ENCODE measurements around the gene DENND10. TPM values are rescaled to one million over a fixed set of nuclear protein-coding genes. Genes with fewer than 3 reads are reported as not detected.

Gene DENND10
- total RNA-seq, 3 donors from 2014 or later = 33.8 to 55.0 (median 37.3) TPM

GRCh38 chr10:119138346-119139306, 34.7 kb downstream of the DENND10 start:
- DNase-seq (ENCODE audit: low spot score in 2 of 2) = no peak
- peak overlapping the region in 1 of 2 donors; percentile 7 for H3K27ac ChIP-seq
- H3K4me3 ChIP-seq = no peak overlapping the region
- H3K36me3 ChIP-seq = no peaks in the 10 kb centered on the region
- H3K9me3 ChIP-seq = no peaks in the 10 kb centered on the region
- H3K27me3 ChIP-seq = no peaks in the 10 kb centered on the region
- no peak for TF ChIP-seq POLR2AphosphoS5 (IDR thresholded peaks at IDR 0.05)
- TF ChIP-seq POLR2A (IDR thresholded peaks at IDR 0.05) = no peak
- no peaks in the 10 kb centered on the region for H3K4me1 ChIP-seq
- intact Hi-C loops (cut with DNase I; ENCODE audit: low total_unique reads) = no loop called here

DNA sequence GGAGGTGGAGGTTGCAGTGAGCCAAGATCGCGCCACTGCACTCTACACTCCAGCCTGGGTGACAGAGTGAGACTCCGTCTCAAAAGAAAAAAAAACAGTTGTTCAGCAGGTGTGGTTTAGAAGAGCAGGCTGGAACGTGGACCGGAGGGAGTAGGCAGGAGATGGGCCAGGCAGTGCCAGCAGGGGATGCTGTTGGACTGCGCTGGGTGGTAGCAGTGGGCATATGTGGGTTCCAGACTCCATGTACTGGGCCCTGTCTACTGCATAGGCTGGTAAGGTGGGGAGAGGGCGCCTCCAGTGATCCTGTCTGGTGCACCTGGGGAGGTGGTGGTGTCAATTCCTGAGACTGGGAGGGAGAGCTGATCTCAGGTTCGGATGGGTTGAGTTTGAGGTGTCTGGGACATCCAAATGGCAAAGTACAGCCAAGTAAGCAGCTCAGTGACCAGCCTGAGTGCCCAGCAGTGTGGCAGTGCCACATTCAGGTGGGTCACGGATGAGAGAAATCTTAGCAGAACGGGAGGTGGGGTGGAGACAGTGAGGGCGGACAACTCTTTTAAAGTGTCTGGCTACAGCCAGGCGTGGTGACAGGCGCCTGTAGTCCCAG, 35.7 kb downstream of the DENND10 start:
- Histone ChIP-seq H3K9me3 (no peaks in the 10 kb centered on the region), H3K27ac (no peak overlapping the region), H3K27me3 (no peaks in the 10 kb centered on the region), H3K36me3 (no peaks in the 10 kb centered on the region), H3K4me1 (no peaks in the 10 kb centered on the region), H3K4me3 (no peak overlapping the region)
- intact Hi-C loops (cut with DNase I; ENCODE audit: low total_unique reads) = no loop called here
- TF ChIP-seq, protein P1, sequence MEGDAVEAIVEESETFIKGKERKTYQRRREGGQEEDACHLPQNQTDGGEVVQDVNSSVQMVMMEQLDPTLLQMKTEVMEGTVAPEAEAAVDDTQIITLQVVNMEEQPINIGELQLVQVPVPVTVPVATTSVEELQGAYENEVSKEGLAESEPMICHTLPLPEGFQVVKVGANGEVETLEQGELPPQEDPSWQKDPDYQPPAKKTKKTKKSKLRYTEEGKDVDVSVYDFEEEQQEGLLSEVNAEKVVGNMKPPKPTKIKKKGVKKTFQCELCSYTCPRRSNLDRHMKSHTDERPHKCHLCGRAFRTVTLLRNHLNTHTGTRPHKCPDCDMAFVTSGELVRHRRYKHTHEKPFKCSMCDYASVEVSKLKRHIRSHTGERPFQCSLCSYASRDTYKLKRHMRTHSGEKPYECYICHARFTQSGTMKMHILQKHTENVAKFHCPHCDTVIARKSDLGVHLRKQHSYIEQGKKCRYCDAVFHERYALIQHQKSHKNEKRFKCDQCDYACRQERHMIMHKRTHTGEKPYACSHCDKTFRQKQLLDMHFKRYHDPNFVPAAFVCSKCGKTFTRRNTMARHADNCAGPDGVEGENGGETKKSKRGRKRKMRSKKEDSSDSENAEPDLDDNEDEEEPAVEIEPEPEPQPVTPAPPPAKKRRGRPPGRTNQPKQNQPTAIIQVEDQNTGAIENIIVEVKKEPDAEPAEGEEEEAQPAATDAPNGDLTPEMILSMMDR (IDR thresholded peaks at IDR 0.05) = peak in 1 of 3 donors; percentile 27
- no peak for TF ChIP-seq POLR2AphosphoS5 (IDR thresholded peaks at IDR 0.05)
- DNase-seq (ENCODE audit: low spot score in 2 of 2) = no peak

DNA sequence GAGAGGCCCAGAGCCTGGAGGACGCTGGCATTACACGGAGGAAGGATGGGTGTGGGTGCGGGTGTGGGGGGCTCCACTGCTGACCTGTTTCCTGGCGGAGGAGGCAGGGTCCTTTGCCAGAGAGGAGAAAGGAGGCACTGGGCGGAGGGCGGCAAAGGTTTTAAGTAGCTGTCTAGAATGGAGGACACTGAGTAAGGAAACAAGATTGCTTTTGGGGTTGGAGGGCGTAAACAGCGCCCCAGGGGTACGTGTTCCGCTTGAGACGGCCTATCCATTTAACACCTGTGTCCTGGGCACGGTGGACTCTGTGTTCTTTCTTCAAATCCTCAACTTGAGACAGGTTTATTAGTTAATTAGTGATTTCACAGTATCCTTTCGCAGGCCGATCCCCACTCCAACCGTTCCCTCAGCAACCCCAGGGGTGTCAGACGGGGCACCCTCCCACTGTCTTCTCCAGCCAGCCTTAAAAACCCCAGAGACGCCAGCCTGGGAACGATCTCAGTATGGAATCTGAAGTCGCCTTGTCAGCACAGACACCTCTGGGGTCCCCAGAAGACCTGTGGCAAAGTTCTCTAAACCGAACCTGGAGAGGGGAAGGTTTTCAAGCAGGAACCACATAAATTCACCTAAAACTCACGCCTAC, 36.8 kb downstream of the DENND10 start:
- Histone ChIP-seq H3K4me3 (no peak overlapping the region), H3K27me3 (no peaks in the 10 kb centered on the region), H3K4me1 (no peaks in the 10 kb centered on the region), H3K27ac (no peak overlapping the region), H3K9me3 (no peaks in the 10 kb centered on the region), H3K36me3 (no peaks in the 10 kb centered on the region)
- TF ChIP-seq POLR2AphosphoS5 (IDR thresholded peaks at IDR 0.05) (no peak), POLR2A (IDR thresholded peaks at IDR 0.05) (no peak)
- TF ChIP-seq, protein P1 (IDR thresholded peaks at IDR 0.05) = no peak
- intact Hi-C loops (cut with DNase I; ENCODE audit: low total_unique reads) = no loop called here
- DNase-seq (ENCODE audit: low spot score in 2 of 2) = no peak

GRCh38 chr10:119143657-119144056, 39.7 kb downstream of the DENND10 start:
- Histone ChIP-seq H3K9me3 (no peaks in the 10 kb centered on the region), H3K27ac (no peak overlapping the region), H3K27me3 (no peaks in the 10 kb centered on the region), H3K36me3 (no peaks in the 10 kb centered on the region), H3K4me3 (no peak overlapping the region), H3K4me1 (no peaks in the 10 kb centered on the region)
- TF ChIP-seq POLR2A (IDR thresholded peaks at IDR 0.05) = no peak
- no peak for TF ChIP-seq POLR2AphosphoS5 (IDR thresholded peaks at IDR 0.05)
- TF ChIP-seq, protein P1 (IDR thresholded peaks at IDR 0.05) = no peak
- DNase-seq (ENCODE audit: low spot score in 2 of 2) = no peak
- intact Hi-C loops (cut with DNase I; ENCODE audit: low total_unique reads) = no loop called here

DNA sequence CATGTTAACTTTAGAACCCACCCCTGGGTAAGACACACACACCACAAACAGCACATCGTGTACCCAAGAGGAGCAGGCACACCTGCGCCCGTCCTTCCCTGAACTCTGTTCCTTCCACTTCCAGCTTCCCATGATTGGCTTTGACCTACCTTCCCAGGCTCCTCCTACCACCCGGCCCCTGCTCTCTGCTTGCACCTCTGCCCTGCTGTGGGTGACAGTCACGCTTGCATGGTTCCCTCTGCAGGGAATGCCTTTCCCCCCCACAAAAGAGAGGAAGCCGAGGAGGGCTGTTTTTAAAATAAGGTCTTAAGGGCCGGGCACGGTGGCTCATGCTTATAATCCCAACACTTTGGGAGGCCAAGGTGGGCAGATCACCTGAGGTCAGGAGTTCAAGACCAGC, 45.2 kb downstream of the DENND10 start:
- H3K4me3 ChIP-seq = no peak overlapping the region
- no peak overlapping the region for H3K27ac ChIP-seq
- no peaks in the 10 kb centered on the region for H3K9me3 ChIP-seq
- TF ChIP-seq, protein P1 (IDR thresholded peaks at IDR 0.05) = no peak
- TF ChIP-seq POLR2A (IDR thresholded peaks at IDR 0.05) (no peak), POLR2AphosphoS5 (IDR thresholded peaks at IDR 0.05) (no peak)
- no peaks in the 10 kb centered on the region for H3K27me3 ChIP-seq
- no peaks in the 10 kb centered on the region for H3K4me1 ChIP-seq
- intact Hi-C loops (cut with DNase I; ENCODE audit: low total_unique reads) = no loop called here
- DNase-seq (ENCODE audit: low spot score in 2 of 2) = no peak
- H3K36me3 ChIP-seq = no peaks in the 10 kb centered on the region
